ENCODE data around the gene RIPPLY2.

Gene RIPPLY2

GRCh38 chr6:83849127-83849526 is 4.0 kb upstream of the RIPPLY2 start:
- peaks cover 6% of the 10 kb centered on the region for H3K4me1 Mint-ChIP-seq
- H3K27me3 Mint-ChIP-seq: peaks cover 36% of the 10 kb centered on the region
- H3K9me3 Mint-ChIP-seq: no peaks in the 10 kb centered on the region
- H3K27ac Mint-ChIP-seq: no peak overlapping the region
- DNase-seq: no peak
- H3K4me3 Mint-ChIP-seq: no peak overlapping the region
- CTCF ChIA-PET: interaction anchor here (0.6 kb wide), 1 partner anchor 17 kb away, joined by 4 read pairs; no protein-coding TSS in a partner anchor
- H3K36me3 Mint-ChIP-seq: no peaks in the 10 kb centered on the region

GRCh38 chr6:83849610-83850009 is 3.5 kb upstream of the RIPPLY2 start:
- Mint-ChIP-seq H3K4me1 (peaks cover 8% of the 10 kb centered on the region), H3K9me3 (no peaks in the 10 kb centered on the region), H3K36me3 (no peaks in the 10 kb centered on the region), H3K4me3 (no peak overlapping the region), H3K27ac (no peak overlapping the region), H3K27me3 (peaks cover 41% of the 10 kb centered on the region)
- no peak for DNase-seq
- CTCF ChIA-PET: interaction anchor here (0.6 kb wide), 1 partner anchor 16 kb away, joined by 4 read pairs; no protein-coding TSS in a partner anchor

GRCh38 chr6:83852528-83853177 is 507 bp upstream of the RIPPLY2 start:
- H3K27ac Mint-ChIP-seq: no peak overlapping the region
- H3K36me3 Mint-ChIP-seq: no peaks in the 10 kb centered on the region
- no peak for DNase-seq
- peaks cover 52% of the 10 kb centered on the region for H3K27me3 Mint-ChIP-seq
- H3K9me3 Mint-ChIP-seq: no peaks in the 10 kb centered on the region
- H3K4me1 Mint-ChIP-seq: peaks cover 8% of the 10 kb centered on the region
- no peak overlapping the region for H3K4me3 Mint-ChIP-seq
- CTCF ChIA-PET: no interaction called here

GRCh38 chr6:83854001-83854501 is 891 bp downstream of the RIPPLY2 start:
- Mint-ChIP-seq H3K4me3 (no peak overlapping the region), H3K36me3 (no peaks in the 10 kb centered on the region), H3K27me3 (peaks cover 45% of the 10 kb centered on the region), H3K9me3 (no peaks in the 10 kb centered on the region), H3K27ac (no peak overlapping the region), H3K4me1 (peaks cover 12% of the 10 kb centered on the region)
- DNase-seq: no peak
- CTCF ChIA-PET: no interaction called here

- no peaks in the 10 kb centered on the region for H3K9me3 Mint-ChIP-seq
- DNase-seq: no peak
- H3K27me3 Mint-ChIP-seq: peaks cover 42% of the 10 kb centered on the region
- no peak overlapping the region for H3K27ac Mint-ChIP-seq
- CTCF ChIA-PET: no interaction called here
- H3K4me1 Mint-ChIP-seq: peaks cover 15% of the 10 kb centered on the region
- no peak overlapping the region for H3K4me3 Mint-ChIP-seq
- H3K36me3 Mint-ChIP-seq: no peaks in the 10 kb centered on the region
Measured at GRCh38 chr6:83854766-83855165, 1.6 kb downstream of the RIPPLY2 start.

GRCh38 chr6:83859410-83860358 is 6.5 kb downstream of the RIPPLY2 start, which contains the start of gene CYB5R4:
CYB5R4 (plus strand) TSS chr6:83859689; CDS start chr6:83859783, 94 bp downstream.
- Mint-ChIP-seq H3K27me3 (peaks cover 10% of the 10 kb centered on the region), H3K27ac (peak within 1 kb of the TSS; percentile 73), H3K4me1 (peaks cover 29% of the 10 kb centered on the region), H3K4me3 (peak within 1 kb of the TSS; percentile 91), H3K9me3 (no peaks in the 10 kb centered on the region), H3K36me3 (peaks cover 6% of the 10 kb centered on the region)
- CTCF ChIA-PET: interaction anchor here (1.0 to 1.4 kb wide), 3 partner anchors 11 to 368 kb away, joined by 3 read pairs; partner anchors contain the start of gene CEP162
- peak; percentile 97 for DNase-seq

- Mint-ChIP-seq H3K4me3 (peak overlapping the region; percentile 91), H3K9me3 (no peaks in the 10 kb centered on the region), H3K27ac (peak overlapping the region; percentile 73), H3K36me3 (peaks cover 11% of the 10 kb centered on the region), H3K27me3 (peaks cover 5% of the 10 kb centered on the region), H3K4me1 (peaks cover 29% of the 10 kb centered on the region)
- no peak for DNase-seq
- CTCF ChIA-PET: interaction anchor here (1.0 to 1.4 kb wide), 3 partner anchors 10 to 368 kb away, joined by 3 read pairs; partner anchors contain the start of gene CEP162
Measured at GRCh38 chr6:83860359-83860755, 7.2 kb downstream of the RIPPLY2 start.

- H3K27ac Mint-ChIP-seq: no peak overlapping the region
- CTCF ChIA-PET: interaction anchor here (1.4 kb wide), 1 partner anchor 26 kb away, joined by 3 read pairs; no protein-coding TSS in a partner anchor
- DNase-seq: no peak
- no peaks in the 10 kb centered on the region for H3K27me3 Mint-ChIP-seq
- peaks cover 29% of the 10 kb centered on the region for H3K4me1 Mint-ChIP-seq
- H3K36me3 Mint-ChIP-seq: peaks cover 17% of the 10 kb centered on the region
- peak overlapping the region; percentile 91 for H3K4me3 Mint-ChIP-seq
- no peaks in the 10 kb centered on the region for H3K9me3 Mint-ChIP-seq
Measured at GRCh38 chr6:83860782-83861495, 7.8 kb downstream of the RIPPLY2 start.

GRCh38 chr6:83862776-83863471 is 9.8 kb downstream of the RIPPLY2 start:
- peaks cover 29% of the 10 kb centered on the region for H3K4me1 Mint-ChIP-seq
- CTCF ChIA-PET: no interaction called here
- H3K4me3 Mint-ChIP-seq: no peak overlapping the region
- no peak overlapping the region for H3K27ac Mint-ChIP-seq
- DNase-seq: no peak
- H3K9me3 Mint-ChIP-seq: peaks cover 11% of the 10 kb centered on the region
- H3K27me3 Mint-ChIP-seq: no peaks in the 10 kb centered on the region
- H3K36me3 Mint-ChIP-seq: peaks cover 35% of the 10 kb centered on the region

GRCh38 chr6:83867043-83867442 is 13.9 kb downstream of the RIPPLY2 start:
- no peak overlapping the region for H3K4me3 Mint-ChIP-seq
- CTCF ChIA-PET: no interaction called here
- no peak overlapping the region for H3K27ac Mint-ChIP-seq
- no peak for DNase-seq
- no peaks in the 10 kb centered on the region for H3K27me3 Mint-ChIP-seq
- peaks cover 15% of the 10 kb centered on the region for H3K9me3 Mint-ChIP-seq
- H3K36me3 Mint-ChIP-seq: peaks cover 47% of the 10 kb centered on the region
- peaks cover 7% of the 10 kb centered on the region for H3K4me1 Mint-ChIP-seq

GRCh38 chr6:83867527-83868161 is 14.5 kb downstream of the RIPPLY2 start:
- H3K27me3 Mint-ChIP-seq: no peaks in the 10 kb centered on the region
- CTCF ChIA-PET: no interaction called here
- H3K36me3 Mint-ChIP-seq: peaks cover 47% of the 10 kb centered on the region
- DNase-seq: peak; percentile 31
- peaks cover 2% of the 10 kb centered on the region for H3K4me1 Mint-ChIP-seq
- H3K9me3 Mint-ChIP-seq: peaks cover 15% of the 10 kb centered on the region
- H3K27ac Mint-ChIP-seq: no peak overlapping the region
- H3K4me3 Mint-ChIP-seq: no peak overlapping the region

- CTCF ChIA-PET: no interaction called here
- Mint-ChIP-seq H3K27ac (no peak overlapping the region), H3K36me3 (peaks cover 49% of the 10 kb centered on the region), H3K4me1 (peaks cover 7% of the 10 kb centered on the region), H3K27me3 (no peaks in the 10 kb centered on the region), H3K4me3 (no peak overlapping the region), H3K9me3 (peaks cover 16% of the 10 kb centered on the region)
- no peak for DNase-seq
Measured at GRCh38 chr6:83868639-83869038, 15.5 kb downstream of the RIPPLY2 start.

GRCh38 chr6:83870649-83871048 is 17.5 kb downstream of the RIPPLY2 start:
- Mint-ChIP-seq H3K36me3 (peaks cover 42% of the 10 kb centered on the region), H3K27me3 (no peaks in the 10 kb centered on the region), H3K4me1 (peaks cover 14% of the 10 kb centered on the region), H3K9me3 (peaks cover 18% of the 10 kb centered on the region), H3K27ac (no peak overlapping the region), H3K4me3 (no peak overlapping the region)
- no peak for DNase-seq
- CTCF ChIA-PET: interaction anchor here (1.2 to 1.4 kb wide), 2 partner anchors 11 to 14 kb away, joined by 3 read pairs; partner anchors contain the start of gene CYB5R4
